AG20443 (cell line): ENCODE data around the gene DYRK1B.
A peak's percentile ranks its signal among the peaks of the same experiment; 100 is the strongest.

Source experiments
- DNase-seq: peaks from one replicate; pipeline ENCODE4 v3.0.0; 2012; ENCODE audit warnings: low spot score, mixed read lengths

DYRK1B gene

GRCh38 chr19:39858541-39858940, 24.6 kb upstream of the DYRK1B start:
- DNase-seq: no peak

GRCh38 chr19:39852882-39853281, 18.9 kb upstream of the DYRK1B start:
- no peak for DNase-seq

GRCh38 chr19:39850892-39851291, 16.9 kb upstream of the DYRK1B start:
- no peak for DNase-seq

GRCh38 chr19:39848392-39848791, 14.4 kb upstream of the DYRK1B start:
- no peak for DNase-seq

- no peak for DNase-seq
Observed at GRCh38 chr19:39847525-39847924, 13.6 kb upstream of the DYRK1B start.

- no peak for DNase-seq
Observed at GRCh38 chr19:39846678-39847486, 12.9 kb upstream of the DYRK1B start.

- DNase-seq: peak; percentile 100
Observed at GRCh38 chr19:39845933-39846677, 12.1 kb upstream of the DYRK1B start, which contains the start of gene FBL. Gene FBL, minus strand, starts transcription at chr19:39846379. Its CDS starts 79 bp downstream, at chr19:39846300.

GRCh38 chr19:39845584-39845932, 11.6 kb upstream of the DYRK1B start:
- DNase-seq: peak; percentile 66

GRCh38 chr19:39845172-39845571, 11.2 kb upstream of the DYRK1B start:
- DNase-seq: no peak

- DNase-seq: peak; percentile 30
Observed at GRCh38 chr19:39843919-39844793, 10.2 kb upstream of the DYRK1B start.

- DNase-seq: no peak
Observed at GRCh38 chr19:39842693-39843435, 8.9 kb upstream of the DYRK1B start.

- DNase-seq: no peak
Observed at GRCh38 chr19:39841041-39841440, 7.1 kb upstream of the DYRK1B start.

- no peak for DNase-seq
Observed at GRCh38 chr19:39840492-39840891, 6.5 kb upstream of the DYRK1B start.

GRCh38 chr19:39839678-39840327, 5.8 kb upstream of the DYRK1B start:
- DNase-seq: no peak

GRCh38 chr19:39838569-39838968, 4.6 kb upstream of the DYRK1B start:
- no peak for DNase-seq

- no peak for DNase-seq
Observed at GRCh38 chr19:39837978-39838377, 4.0 kb upstream of the DYRK1B start.

GRCh38 chr19:39834287-39834841, 402 bp upstream of the DYRK1B start:
- no peak for DNase-seq

GRCh38 chr19:39833160-39833463, 850 bp downstream of the DYRK1B start:
- DNase-seq: no peak

- DNase-seq: no peak
Observed at GRCh38 chr19:39832341-39833083, 1.4 kb downstream of the DYRK1B start.

GRCh38 chr19:39831679-39832078, 2.3 kb downstream of the DYRK1B start:
- DNase-seq: no peak
